GM03348 (cell line): ENCODE results near the gene LCE1C.
A peak's percentile ranks its signal among the peaks of the same experiment; 100 is the strongest.

ENCODE experiments used
- DNase-seq: peaks from one replicate; pipeline ENCODE4 v3.0.0; 2012; ENCODE audit warnings: low spot score

LCE1C gene

GRCh38 chr1:152806576-152806975 lies at the start of gene LCE1C:
LCE1C (minus strand) TSS chr1:152806651; CDS start chr1:152805478, 1,173 bp downstream.
- DNase-seq = no peak

GRCh38 chr1:152855661-152856060 lies 49.2 kb upstream of the LCE1C start:
- no peak for DNase-seq

- no peak for DNase-seq
Observed at GRCh38 chr1:152842556-152842955, 36.1 kb upstream of the LCE1C start, which contains the start of gene LCE6A. LCE6A (plus strand) TSS chr1:152842856; CDS start chr1:152843521, 665 bp downstream.

GRCh38 chr1:152836870-152837269 lies 30.4 kb upstream of the LCE1C start:
- DNase-seq = no peak

GRCh38 chr1:152827173-152827572 lies 20.7 kb upstream of the LCE1C start, which contains the start of gene LCE1A:
LCE1A (plus strand) TSS chr1:152827473; CDS start chr1:152827473, 0 bp downstream.
- DNase-seq = no peak

GRCh38 chr1:152824964-152825363 lies 18.5 kb upstream of the LCE1C start:
- no peak for DNase-seq

- no peak for DNase-seq
Observed at GRCh38 chr1:152823294-152823693, 16.8 kb upstream of the LCE1C start.

- no peak for DNase-seq
Observed at GRCh38 chr1:152817309-152817708, 10.9 kb upstream of the LCE1C start.

GRCh38 chr1:152811671-152812070 lies 5.2 kb upstream of the LCE1C start, which contains the start of gene LCE1B:
LCE1B (plus strand) TSS chr1:152811971; CDS start chr1:152812447, 476 bp downstream.
- DNase-seq = no peak

- DNase-seq = no peak
Observed at GRCh38 chr1:152811050-152811449, 4.6 kb upstream of the LCE1C start.

- no peak for DNase-seq
Observed at GRCh38 chr1:152801333-152801732, 5.1 kb downstream of the LCE1C start.

GRCh38 chr1:152796421-152796820 lies 10.0 kb downstream of the LCE1C start, which contains the start of gene LCE1D:
LCE1D (plus strand) TSS chr1:152796721; CDS start chr1:152797795, 1,074 bp downstream.
- DNase-seq = no peak

- no peak for DNase-seq
Observed at GRCh38 chr1:152795686-152796085, 10.8 kb downstream of the LCE1C start.

GRCh38 chr1:152786077-152786476 lies 20.4 kb downstream of the LCE1C start, which contains the start of gene LCE1E:
LCE1E (plus strand) TSS chr1:152786257; CDS start chr1:152787300, 1,043 bp downstream.
- no peak for DNase-seq

GRCh38 chr1:152783095-152783494 lies 23.4 kb downstream of the LCE1C start:
- DNase-seq = no peak

GRCh38 chr1:152777510-152778137 lies 28.8 kb downstream of the LCE1C start:
- no peak for DNase-seq

- DNase-seq = no peak
Observed at GRCh38 chr1:152776361-152776760, 30.1 kb downstream of the LCE1C start.

GRCh38 chr1:152774875-152775274 lies 31.6 kb downstream of the LCE1C start, which contains the start of gene LCE1F:
LCE1F (plus strand) TSS chr1:152775140; CDS start chr1:152776372, 1,232 bp downstream.
- no peak for DNase-seq

- no peak for DNase-seq
Observed at GRCh38 chr1:152770411-152770810, 36.0 kb downstream of the LCE1C start.

- peak; percentile 44 for DNase-seq
Observed at GRCh38 chr1:152768847-152769533, 37.5 kb downstream of the LCE1C start.

GRCh38 chr1:152761609-152762213 lies 44.7 kb downstream of the LCE1C start:
- DNase-seq = no peak

- DNase-seq = no peak
Observed at GRCh38 chr1:152760551-152761190, 45.8 kb downstream of the LCE1C start.
